Myocyte (in vitro differentiated cells): ENCODE data around the gene ZNF91. TPM values are rescaled to one million over a fixed set of nuclear protein-coding genes. Genes with fewer than 3 reads are reported as not detected.
"Not testable (repeated sequence)": the region's sequence is repeated elsewhere in the genome, so short reads cannot be mapped to it uniquely, and the experiment has no call there.

Experiments used
- DNase-seq: peaks from one replicate; pipeline ENCODE4 v3.0.0-alpha.2; 2012; ENCODE audit warnings: low read depth
- polyA plus RNA-seq: library from polyadenylated mRNA; unstranded; fragments of >200 nt; gene quantifications from one replicate; pipeline ENCODE4 v1.2.1, GENCODE V29; 2012; ENCODE audit warnings: missing spikeins
- total RNA-seq: library from RNA; depleted of rRNA; stranded (reverse); fragments of >200 nt; gene quantifications from 2 replicates; pipeline ENCODE4 v1.2.3, GENCODE V29; 2014

Gene ZNF91
- 29.2 and 44.7 TPM in 2 replicates for total RNA-seq
- polyA plus RNA-seq = 14.0 TPM

DNA sequence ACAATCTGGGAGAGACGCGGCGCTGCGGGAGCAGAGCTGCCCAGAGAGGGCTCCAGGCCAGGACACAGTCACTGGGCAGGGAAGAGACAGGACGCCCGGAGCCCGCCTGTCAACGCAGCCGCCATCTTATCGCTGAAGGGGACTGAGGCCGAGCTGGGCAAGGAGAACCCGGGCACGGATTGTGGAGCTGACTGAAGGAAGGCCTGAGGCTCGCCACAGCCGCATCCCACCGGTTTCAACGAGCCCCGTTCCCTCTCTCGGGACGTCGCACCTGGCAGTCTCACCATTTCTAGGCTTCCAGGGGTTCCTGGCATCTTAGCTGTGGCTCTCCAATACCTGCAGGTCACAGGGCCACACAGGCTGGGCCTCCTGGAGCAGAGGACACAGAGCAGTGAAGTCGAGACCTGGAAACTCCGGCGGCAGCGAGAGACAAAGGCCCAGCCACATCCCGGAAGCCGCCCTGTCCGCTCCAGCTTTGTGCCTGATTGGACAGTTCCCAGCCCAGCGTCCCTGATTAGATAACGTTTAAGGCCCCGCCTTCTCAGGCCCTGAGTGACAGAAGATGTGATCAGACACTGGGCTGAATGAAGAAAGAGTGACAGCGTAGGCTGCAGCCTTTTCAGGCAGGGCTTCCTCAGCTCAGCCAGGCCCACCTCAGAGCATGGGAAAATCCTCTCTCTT lies at the start of gene ZNF91:
Gene ZNF91, minus strand, starts transcription at position 431 of the 681 bp plus-strand sequence. Its CDS starts 117 bp downstream, at position 314.
- DNase-seq = peak; percentile 99

DNA sequence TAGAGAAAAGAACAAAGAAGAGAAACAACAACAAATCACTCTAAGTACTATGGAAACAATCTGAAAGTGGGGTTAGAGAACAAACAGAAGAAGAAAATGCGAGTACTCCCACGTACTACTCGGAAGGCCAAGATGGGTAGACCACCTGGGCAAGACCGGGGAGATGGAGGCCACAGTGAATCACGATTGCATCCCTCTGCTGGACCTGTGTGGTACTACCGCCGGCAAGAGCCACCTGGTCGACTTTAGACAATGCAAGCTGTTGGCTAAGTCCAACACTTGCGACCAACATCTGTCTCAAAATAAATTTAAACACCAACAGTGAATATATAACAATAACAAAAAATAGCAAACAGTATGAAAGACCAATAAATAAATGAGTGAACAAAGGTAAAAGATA lies 45.5 kb upstream of the ZNF91 start:
- DNase-seq = no peak

DNA sequence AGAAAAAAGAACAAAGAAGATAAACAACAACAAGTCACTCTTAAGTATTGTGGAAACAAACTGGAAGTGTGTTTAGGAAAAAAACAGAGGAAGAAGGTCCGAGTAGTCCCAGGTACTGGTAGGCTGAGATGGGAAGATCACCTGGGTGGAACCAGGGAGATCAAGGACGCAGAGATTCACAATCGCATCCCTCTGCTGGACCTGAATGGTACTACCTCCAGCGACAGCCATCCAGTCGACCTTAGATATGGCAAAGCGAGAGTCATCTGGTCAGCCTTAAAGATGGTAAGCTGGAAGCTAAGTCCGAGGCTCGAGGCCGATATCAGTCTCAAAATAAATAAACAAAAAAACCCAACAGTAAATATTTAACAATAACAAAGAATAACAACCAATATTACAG lies 44.9 kb upstream of the ZNF91 start:
- no peak for DNase-seq

DNA sequence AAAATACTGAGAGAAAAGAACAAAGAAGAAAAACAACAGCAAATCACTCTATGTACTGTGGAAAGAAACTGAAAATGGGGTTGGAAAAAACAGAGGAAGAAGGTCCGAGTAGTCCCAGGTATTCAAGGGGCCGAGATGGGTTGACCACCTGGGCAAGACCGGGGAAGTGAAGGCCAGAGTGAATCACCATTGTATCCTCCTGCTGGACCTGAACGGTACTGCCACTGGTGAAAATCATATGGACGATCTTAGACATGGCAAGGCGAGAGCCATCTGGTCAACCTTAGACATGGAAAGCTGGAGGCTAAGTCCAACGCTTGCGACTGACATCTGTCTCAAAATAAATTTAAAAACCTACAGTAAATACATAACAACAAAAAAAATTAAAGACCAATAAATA lies 44.4 kb upstream of the ZNF91 start:
- no peak for DNase-seq

DNA sequence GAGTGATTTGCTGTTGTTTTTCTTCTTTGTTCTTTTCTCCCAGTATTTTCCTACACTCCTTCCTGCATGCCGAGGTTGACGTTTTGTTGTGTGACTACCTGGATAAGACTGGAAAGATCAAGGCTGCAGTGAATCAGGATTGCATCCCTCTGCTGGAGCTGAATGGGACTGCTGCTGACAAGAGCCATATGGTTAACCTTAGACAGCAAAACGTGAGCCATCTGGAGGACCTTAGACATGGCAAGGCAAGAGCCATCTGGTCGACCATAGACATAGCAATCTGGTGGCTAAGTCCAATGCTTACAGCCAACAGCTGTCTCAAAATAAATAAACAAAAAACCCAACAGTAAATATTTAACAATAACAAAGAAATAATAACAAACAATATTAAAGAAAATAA lies 42.6 kb upstream of the ZNF91 start:
- DNase-seq = no peak

DNA sequence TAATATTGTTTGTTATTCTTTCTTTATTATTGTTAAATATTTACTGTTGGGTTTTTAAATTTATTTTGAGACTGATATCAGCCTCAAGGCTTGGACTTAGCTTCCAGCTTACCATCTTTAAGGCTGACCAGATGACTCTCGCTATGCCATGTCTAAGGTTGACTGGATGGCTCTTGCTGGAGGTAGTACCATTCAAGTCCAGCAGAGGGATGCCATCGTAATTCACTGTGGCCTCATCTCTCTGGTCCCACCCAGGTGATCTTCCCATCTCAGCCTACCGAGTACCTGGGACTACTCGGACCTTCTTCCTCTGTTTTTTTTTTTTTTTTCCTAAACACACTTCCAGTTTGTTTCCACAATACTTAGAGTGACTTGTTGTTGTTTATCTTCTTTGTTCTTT lies 41.7 kb upstream of the ZNF91 start:
- DNase-seq = no peak

DNA sequence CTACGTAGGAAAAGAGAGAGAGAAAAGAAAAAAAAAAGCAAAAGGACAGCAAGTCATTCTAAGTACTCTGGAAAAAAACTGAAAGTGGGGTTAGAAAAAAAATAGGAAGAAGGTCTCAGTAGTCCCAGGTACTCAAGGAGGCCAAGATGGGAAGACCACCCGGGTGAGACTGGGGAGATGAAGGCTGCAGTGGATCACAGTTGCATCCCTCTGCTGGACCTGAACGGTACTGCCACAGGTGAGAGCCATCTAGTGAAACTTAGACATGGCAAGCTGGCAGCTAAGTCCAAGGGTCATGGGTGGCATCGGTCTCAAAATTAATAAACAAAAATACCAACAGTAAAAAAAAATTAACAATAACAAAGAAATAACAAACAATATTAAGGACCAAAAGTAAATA lies 41.0 kb upstream of the ZNF91 start:
- DNase-seq = no peak

DNA sequence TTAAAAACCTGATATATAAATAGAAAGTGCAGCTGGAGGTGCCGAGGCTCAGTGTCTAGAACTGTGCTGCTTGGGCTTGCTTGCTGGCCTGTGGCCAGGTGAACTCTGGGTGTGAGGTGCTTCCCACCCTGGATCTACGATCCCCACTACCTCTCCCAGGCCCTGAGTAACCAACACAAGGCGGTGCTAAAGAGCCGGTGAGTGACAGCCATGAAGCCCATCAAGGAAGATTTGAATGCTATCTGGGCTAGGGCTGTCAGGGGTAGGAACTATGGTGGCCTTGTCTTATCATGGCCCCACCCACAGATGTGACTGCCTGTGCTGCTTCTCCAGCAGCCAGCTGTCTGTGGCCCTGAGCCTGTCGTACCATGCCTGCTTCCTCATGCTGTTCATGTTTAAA lies 25.6 kb upstream of the ZNF91 start:
- no peak for DNase-seq

DNA sequence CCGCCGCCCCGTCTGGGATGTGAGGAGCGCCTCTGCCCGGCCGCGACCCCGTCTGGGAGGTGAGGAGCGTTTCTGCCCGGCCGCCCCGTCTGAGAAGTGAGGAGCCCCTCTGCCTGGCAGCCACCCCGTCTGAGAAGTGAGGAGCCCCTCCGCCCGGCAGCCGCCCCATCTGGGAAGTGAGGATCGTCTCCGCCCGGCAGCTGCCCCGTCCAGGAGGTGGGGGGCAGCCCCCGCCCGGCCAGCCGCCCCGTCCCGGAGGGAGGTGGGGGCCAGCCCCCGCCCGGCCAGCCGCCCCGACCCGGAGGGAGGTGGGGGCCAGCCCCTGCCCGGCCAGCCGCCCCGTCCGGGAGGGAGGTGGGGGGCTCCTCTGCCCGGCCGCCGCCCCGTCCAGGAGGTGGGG lies 24.0 kb upstream of the ZNF91 start:
- DNase-seq = not testable (repeated sequence)

DNA sequence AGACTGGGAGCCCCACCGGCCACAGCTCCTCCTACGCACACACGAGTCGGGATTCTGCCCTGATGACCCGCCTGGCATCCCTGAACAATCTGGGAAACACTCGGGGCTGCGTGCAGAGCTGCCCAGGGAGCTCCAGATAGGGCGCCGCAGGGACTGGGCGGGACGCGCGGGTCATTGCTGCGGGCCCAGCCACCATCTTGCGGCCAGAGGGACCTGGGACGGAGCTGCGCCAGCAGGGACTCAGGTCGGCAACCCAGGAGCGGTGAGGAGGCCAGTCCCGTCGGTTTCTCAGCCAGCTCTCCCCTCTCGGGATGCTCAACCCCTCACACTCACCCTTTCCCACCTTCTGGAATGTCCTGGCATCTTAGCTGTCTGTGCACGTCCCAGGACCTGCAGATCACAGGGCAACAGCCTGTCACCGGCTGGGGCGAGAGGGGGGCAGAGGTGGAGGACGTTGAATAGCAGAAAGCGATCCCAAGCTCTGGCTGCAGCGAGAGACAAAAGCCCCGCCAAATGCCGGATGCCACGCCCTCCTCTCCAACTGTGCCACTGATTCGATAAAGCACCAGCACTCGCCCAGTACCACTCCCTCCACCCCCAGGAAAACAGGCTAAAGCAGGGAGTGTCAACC lies 20.4 kb upstream of the ZNF91 start:
- DNase-seq = peak; percentile 34

DNA sequence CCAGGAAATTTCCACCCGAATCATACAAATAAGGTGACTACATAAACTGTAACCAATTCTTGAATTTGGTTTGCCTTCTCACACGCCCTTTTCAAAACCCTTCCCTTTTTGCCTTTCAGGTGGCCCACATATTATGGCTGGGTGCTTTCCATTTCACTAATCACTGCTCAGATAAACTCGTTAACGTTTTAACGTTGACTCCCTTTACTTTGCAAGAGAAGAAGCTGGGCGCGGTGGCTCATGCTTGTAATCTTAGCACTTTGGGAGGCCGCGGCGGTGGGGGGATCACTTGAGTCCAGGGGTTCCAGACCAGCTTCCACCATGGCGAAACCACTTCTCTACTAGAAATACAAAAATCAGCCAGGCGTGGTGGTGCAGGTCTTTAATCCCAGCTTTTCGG lies 19.8 kb upstream of the ZNF91 start:
- no peak for DNase-seq

DNA sequence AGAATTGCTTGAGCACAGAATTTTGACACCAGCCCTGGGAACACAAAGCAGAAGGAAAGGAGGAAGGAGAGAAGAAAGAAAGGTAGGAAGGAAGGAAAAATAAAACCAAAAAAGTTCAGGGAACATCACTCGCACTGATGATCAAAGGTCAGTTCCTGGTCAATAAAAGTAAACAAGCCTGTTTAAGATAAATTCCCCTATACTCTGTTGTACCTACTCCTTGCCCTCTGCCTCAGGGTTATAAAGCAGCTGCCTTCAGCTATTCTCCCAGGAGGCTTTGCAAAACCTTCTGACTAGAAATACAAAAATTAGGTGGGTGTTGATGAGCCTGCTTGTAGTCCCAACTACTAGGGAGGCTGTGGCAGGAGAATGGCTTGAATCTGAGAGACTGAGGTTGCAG lies 14.9 kb upstream of the ZNF91 start:
- DNase-seq = no peak

DNA sequence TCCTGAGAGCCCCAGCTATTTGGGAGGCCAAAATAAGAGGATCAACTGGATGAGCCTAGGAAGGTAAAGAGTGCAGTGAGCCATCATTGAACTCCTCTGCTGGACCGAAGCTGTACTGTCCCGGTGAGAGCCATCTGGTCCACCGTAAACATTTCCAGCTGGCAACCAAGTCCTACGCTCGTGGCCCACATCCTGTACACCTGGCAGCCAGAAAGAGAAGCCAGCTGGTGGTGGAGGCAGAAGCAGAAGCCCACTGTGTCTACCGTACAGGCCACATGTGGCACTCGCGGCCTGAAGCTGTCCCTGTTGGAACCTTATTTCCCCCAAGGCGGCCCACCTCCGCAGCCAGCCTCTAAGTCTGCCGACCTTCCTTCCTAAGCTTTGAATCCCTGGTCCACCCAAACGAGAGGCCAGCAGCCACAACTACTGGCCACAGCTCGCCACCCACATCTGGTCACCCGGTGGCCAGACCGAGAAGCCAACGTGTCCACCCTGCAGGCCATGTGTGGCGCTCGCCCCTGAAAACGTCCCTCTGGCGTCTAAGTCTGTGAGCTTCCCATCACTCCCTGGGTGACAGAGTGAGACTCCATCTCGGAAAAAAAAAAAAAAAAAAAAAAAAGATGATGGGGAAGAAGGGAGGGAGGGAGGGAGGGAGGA lies 14.2 kb upstream of the ZNF91 start:
- no peak for DNase-seq

DNA sequence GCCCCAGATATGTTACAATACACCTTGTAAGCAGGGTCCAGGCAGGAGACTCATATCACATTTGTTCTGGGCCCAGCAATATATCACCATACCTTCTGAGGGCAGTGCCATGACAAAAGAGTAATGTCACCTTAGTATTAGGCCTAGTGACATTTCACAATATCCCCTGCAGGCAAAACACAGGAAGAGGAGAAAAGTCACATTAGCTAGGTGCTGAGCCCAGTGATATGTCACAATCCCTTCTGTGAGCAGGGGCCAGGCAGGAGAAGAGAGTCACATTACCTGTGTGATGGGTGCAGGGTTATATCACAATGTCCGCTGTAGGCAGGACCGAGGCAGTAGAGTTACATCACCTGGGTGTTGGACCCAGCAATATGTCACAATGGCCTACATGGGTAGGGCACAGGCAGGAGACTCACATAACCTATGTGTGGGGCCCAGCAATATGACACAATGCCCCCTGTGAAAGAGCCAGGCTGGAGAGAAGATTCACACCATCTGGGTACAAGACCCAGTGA lies 12.4 kb upstream of the ZNF91 start:
- DNase-seq = no peak

DNA sequence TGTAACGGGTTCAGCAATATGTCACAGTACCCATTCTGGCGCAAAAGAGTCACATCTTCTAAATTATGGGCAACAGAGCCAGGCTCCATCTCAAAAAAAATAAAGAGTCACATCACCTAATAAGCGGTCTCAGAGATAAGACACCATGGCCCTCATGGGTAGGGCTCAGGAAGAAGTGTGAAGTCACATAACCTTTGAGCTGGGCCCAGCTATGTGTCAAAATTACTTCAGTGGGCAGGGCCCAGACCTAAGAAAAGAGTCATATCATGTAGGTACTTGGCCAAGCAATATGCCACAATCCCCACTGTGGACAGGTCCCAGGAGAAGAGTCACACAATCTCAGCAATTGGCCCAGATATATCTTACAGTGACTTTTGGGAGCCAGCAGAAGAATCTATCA lies 11.4 kb upstream of the ZNF91 start:
- no peak for DNase-seq

DNA sequence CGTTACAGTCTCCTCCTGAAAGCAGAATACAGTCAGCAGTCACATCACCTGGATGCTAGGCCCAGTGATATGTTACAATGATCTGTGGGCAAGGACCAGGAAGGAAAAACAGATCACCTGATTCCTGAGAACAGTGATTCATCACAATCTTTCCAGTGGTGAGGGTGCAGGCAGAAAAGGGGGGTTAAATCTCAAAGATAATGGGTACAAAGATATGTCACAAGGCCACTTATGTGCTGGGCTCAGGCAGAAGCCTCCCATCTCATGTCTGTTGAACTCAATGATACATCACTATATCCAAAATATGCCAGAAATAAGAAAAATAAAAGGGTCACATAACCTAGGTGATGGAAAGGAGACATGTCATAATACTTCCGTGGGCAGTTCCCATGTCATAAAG lies 10.8 kb upstream of the ZNF91 start:
- no peak for DNase-seq

DNA sequence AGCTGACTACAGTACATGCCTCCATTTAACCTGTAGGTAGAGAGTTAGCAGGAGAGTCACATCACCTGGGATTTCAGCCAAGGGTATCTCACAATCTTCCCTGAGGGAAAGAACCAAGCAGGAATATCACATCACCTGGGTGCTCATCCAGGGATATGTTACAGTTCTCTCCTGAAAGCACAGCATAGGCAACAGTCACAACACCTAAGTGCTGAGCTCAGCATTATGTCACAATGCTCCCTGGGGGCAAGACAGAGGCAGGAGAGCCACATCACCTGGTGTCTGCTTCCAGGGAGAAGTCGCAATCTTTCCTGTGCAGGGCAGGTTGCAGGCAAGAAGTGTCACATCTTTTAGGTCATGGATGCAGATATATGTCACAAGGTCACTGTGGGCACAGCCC lies 9.4 kb upstream of the ZNF91 start:
- no peak for DNase-seq

DNA sequence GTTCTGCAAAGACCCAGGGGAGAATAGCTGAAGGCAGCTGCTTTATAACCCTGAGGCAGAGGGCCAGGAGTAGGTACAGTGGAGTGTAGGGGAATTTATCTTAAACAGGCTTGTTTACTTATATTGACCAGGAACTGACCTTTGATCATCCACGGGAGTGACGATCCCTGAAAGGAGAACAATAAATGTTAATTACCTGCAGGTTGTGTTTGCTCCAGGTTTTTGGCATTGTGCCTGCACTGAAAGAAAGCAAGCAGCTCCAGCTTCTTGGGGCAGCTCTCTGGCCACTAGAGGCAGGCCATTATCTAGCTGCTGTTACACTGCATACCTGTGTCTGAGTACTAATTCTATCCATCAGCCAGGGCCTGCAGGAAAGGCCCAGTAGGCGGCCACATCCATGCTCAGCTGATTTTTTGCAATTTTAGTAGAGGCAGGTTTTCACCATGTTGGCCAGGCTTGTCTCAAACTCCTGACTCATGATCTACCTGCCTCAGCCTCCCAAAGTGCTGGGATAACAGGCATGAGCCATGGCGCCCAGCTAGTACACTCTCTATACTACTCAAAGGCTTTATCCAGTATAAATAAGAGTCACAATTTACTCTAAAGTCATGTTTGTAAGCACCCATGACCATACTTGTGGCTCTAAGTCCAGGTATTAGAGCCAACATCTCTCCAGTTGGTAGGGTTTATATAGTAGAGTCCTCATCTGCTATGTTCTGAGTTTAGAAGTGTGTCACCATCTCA lies 8.5 kb upstream of the ZNF91 start:
- DNase-seq = no peak

DNA sequence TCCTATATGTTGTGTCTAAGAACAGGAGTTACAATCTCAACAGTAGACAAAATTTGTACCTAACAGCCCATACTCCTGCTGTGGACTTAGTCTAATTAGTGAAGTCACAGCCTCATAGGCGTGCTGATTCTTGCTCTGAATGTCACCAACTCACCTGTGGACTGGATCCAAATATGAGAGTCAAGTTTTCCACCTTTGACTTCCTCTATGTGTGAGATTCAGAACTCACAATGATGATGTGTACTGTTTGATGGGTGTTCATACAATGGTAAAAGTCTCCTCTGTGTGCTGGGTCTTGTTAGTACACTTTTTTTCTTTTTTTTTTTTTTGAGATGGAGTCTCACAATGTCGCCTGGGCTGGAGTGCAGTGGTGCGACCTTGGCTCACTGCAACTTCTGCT lies 7.8 kb upstream of the ZNF91 start:
- no peak for DNase-seq

DNA sequence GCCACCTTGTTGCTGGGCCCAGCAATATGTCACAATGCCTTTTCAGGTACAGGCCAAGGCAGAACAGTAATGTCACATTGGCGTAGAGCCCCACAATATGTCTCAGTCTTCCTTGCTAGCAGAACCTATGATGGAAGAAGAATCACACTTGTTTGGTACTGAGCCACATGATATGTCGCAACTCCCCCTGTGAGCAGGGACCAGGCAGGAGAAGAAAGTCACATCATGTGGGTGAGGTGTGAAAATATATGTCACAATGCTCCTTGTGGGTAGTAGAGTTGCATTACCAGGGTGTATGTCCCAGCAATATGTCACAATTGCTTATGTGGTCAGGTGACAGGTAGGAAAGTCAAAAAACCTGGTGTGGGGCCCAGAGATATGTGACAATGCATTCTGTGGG lies 7.1 kb upstream of the ZNF91 start:
- DNase-seq = no peak

DNA sequence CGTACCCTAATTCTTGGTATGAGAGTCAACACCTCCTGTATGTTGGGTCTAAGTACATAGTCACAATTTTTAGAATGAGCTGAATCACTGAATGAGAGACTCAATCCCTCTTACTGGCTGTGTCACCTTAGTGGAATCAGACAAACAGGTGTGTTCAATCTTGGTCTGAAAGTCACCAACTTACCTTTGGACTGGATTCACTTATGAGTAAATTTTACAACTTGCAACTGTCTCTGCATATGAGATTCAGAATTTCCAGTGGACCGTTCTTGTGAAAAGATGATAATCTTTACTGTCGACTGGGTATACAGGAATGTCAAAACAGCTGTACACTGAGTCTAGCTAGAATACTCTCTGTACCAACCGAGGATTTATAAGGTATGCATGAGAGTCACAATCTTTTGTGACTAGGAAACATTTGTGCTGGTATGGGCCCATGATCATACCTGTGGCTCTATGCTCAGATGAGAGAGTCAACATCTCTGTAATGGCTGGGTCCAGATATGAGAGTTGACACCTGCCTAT lies 5.9 kb upstream of the ZNF91 start:
- DNase-seq = no peak

DNA sequence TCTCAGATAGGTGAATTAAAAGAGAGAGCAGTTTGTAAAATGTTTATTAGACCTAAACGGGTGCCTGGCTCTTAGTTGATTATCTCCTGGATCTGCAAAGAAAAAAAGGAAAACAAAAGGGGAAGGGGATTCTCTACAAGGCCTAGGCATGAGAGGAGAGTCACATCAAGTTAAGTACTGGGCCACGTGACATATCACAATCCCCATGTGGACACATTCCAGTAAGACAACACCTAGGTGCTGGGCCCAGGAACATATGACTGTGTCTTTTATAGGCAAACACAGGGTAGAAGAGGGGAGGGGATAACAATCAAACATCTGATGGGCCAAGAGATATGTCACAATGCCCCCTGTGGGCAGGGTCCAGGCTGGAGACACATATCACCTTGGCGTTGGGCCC lies 4.2 kb upstream of the ZNF91 start:
- DNase-seq = no peak
